Measurements from ENCODE around the gene GPC5.

DNA sequence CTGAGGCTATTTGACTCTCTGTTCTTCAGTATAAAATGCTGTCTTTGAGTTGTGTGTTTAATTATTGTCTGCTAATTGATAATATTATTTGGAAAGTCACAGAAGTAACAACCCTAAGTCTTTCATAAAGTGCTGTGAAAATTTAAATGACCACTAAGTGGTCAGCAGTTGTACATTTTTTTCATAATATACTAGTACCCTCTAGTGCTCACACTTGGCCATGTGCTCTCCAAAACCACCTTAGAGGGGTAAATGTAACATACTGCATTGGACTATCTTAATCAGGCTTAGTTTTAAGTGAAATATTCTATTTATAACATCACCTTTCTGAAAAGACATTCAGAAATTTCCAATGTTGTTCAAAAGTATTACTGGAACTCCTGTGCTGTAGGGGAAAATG, 745.3 kb downstream of the GPC5 start:
- TF ChIP-seq, protein P1, sequence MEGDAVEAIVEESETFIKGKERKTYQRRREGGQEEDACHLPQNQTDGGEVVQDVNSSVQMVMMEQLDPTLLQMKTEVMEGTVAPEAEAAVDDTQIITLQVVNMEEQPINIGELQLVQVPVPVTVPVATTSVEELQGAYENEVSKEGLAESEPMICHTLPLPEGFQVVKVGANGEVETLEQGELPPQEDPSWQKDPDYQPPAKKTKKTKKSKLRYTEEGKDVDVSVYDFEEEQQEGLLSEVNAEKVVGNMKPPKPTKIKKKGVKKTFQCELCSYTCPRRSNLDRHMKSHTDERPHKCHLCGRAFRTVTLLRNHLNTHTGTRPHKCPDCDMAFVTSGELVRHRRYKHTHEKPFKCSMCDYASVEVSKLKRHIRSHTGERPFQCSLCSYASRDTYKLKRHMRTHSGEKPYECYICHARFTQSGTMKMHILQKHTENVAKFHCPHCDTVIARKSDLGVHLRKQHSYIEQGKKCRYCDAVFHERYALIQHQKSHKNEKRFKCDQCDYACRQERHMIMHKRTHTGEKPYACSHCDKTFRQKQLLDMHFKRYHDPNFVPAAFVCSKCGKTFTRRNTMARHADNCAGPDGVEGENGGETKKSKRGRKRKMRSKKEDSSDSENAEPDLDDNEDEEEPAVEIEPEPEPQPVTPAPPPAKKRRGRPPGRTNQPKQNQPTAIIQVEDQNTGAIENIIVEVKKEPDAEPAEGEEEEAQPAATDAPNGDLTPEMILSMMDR (conservative IDR thresholded peaks at IDR 0.05; ENCODE audit: low read length), result no peak
- no peak for TF ChIP-seq EZH2phosphoT487 (IDR thresholded peaks at IDR 0.05; ENCODE audit: borderline replicate concordance, low read depth, low read length)

All from OCI-LY7 (cell line).